HG03097 (cell line): ENCODE results near the gene ADRA1B.

Source experiments
- ATAC-seq: cut with Tn5 transposase; IDR thresholded peaks from one replicate; pipeline ENCODE4 v1.9.1; 2021; ENCODE audit not compliant: unreplicated experiment, low FRiP score

Gene ADRA1B

DNA sequence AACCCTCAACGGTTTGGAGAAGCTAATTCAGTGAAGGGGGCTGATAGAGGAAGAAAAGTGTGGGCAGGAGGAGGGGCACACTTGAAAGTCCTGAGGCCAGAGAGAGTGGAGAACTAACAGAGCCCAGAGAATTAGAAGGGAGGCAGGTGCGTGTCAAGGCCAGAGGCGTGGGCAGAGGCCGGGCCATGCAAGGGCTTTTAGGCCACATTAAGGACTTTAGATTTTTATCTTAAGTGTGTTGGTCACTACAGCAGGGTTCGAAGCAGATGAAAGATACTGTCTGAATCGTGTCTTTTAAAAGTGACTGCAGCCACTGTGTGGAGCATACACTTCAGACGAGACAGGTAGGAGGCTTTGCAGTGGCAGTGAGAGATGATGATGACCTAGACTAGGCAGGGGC lies 6.7 kb downstream of the ADRA1B start:
- no peak for ATAC-seq

DNA sequence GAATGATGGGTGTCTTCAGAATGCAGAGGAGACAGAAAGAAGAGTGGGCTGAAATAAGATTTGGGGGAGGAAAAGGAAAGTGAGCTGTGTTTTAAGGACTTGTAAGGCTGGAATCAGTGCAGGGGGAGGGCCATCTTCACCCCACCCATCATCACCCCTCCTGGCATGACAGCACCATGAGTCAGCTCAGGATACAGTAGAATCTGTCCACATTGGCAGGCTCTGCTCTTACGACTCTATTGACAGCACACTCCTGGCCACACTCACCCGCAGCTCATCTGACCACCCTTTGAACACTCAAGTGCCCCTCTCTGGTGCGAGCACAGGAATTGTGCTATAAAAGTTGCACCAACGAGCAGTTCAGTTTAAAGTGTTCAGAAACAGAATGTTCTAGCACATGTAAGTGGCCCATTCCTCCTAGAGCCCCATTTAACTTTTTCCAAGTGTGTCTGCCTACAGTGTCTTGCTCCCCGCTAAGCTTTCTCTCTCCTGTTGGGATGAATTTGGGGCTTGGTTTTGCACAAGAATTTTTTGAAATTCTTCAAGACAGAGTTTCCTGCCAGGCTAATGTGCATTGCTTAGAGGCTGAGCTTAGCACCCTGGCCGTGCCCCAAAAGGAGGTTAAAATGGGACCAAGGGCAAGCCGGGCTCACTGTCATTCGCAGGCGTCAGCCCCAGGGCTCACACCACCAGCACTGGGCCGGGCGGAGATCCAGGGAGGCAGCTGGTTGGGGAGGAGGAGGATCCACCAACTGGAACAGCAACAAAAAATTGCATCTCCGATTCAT lies 12.0 kb downstream of the ADRA1B start:
- no peak for ATAC-seq

DNA sequence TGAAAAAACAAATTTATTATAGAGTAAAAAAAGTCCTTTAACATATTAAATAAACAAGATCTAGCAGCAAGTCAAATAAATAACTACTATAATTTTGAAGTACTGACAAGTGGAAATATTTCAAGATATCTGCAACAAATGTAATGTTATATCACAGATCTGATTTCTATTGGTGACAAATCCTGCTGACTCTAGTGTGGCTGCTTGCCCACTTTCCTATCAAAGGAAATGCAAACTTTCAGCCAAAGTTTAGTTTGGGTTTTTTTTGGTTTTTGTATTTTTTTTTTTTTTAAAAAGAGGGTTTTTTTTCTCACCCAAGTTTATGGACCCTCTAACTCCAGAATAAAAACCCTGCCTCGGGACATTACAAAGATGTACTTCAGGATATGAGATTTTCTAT lies 12.9 kb downstream of the ADRA1B start:
- no peak for ATAC-seq

DNA sequence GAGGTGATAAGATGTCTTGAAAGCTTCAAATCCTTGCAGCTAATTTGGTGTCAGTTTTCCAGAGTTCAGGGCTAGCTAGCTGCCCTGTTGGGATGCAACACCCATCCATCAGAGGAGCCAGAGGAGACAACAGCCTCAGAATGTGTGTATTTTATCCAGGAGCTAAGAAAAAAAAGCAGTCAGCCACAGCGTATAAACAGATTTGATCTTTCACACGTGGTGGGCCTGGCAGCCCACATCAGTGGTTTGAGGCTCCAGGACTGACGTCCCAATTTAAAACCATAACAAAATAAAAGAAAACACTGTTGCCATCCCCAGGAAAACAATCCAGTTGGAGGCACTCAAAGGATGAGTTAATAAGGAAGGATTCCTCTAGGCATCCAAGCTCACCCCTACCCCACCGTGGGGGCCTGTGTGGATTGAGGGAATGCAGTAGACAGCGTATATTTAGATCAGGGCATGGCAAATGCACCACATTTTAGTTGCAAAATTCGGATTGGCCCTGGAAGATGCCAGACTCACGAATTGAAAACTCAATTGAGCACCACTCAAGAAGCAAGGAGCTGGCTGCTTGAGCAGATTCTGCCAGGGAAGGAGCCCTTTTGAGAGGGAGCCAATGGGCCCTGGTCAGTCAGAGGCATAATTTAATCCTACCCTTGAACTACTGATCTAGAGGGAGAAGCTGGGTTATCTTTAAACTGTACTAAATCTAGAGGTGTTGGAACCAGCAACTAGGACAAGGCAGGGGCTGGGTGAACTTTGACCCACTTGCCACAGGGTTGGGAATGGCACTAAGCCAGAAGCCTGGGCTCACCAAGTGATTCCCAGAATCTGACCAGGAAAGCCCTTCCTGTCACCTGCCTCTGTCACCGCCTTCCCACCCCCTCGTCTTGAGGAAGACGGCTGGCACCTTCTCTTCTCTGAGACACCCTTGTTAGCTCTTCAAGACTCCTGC lies 17.5 kb downstream of the ADRA1B start:
- ATAC-seq = no peak

DNA sequence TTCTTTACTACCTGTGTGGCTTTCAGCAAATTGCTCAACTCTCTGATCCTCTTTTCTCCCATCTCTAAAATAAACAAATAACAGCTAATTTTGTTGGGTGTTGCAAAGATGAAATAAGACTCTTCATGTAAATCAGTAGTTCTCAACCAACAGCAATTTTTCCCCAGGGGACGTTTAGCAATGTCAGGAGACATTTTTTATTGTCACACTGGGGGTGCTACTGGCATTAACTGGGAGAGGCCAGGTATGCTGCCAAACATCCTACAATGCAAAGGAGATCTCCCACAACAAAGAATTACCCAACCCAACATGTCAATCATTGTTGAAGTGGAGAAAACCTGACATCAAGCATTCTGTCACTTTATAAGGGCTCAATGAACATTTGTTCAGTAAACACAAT lies 19.7 kb downstream of the ADRA1B start:
- ATAC-seq = no peak

DNA sequence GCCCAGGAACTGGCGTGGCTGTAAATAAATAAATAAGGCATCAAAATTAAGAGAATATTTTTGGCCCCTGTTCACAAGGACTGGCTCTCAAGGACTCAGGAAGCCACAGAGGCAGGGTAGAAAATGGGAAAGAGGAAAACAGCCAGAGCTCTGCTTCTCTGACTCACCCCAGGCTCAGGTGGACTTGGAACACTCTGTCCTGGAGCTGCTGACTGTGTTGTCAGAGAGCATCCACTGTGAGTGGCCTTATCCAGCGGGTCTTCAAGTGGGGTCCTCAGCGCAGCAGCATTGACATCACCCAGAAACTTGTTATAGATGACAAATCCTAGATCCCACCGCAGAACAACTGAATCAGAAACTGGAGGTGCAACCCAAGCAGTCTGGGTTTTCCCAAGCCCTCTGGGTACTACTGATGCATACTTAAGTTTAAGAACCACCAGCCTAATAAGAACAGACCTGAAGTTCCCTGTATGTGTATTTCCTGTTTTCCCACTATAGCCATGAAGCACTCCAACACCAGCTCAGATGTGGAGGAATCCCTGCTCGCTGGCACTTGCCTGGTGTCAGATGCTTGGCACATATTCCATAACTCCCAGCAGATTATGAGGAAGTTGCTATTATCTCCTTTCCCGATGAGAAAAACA lies 20.5 kb downstream of the ADRA1B start:
- ATAC-seq = no peak

DNA sequence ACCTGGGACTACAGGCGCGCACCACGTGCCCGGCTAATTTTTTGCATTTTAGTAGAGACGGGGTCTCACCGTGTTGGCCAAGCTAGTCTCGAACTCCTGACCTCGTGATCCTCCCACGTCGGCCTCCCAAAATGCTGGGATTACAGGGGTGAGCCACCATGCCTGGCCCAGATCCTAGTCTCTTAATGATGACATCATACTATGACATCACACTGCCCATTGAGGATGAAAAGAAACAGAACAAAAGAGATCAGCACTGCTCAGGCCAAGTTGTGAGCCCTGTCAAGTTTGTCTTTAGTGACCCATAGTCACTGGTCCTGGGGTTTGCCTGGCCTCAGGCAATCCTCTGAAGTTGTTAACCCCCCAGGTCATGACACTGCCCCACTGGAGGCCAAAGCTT lies 21.3 kb downstream of the ADRA1B start:
- no peak for ATAC-seq

DNA sequence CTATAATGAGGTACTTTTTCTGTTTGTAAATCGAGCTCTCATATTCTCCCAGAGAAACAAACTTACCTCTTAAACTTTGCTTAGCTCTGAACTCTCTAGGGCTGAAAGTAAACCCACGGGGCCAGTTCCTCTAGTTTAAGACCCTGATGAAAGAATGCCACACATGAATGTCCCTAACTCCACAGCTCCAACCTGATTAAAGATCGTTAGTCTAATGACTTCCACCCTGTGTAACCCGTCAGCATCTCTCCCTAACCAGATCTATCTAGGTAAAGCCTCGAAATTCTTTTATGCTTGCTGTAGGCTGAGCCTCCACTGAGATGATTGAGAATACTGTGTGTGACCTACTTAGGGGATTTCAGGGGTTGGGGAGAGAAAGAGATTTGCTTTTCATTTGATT lies 27.0 kb downstream of the ADRA1B start:
- no peak for ATAC-seq

DNA sequence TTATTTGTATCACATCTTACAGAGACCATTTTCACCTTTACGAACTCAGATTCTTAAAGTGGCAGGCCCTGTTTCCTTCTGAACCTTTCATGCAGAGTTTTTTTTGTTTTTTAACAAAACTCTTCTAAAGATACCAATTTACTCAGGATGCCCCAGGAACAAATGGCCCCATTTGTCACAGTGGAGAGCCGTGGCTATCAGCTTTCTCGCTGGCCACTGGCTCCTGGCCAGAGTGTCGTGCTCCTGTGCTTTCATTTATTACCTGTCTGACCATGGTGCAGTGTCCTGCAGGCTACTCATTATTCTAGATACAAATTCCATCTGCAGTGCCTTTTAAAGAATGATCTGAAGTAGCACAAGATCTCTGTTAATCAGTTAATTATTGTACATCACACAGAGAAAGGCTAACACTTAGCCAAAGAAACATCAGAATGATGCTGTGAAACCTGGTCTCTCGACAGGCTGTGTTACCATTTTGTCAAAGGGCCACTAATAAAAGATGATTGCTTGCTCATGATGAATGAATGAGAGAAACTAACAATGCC lies 27.8 kb downstream of the ADRA1B start:
- ATAC-seq = no peak

DNA sequence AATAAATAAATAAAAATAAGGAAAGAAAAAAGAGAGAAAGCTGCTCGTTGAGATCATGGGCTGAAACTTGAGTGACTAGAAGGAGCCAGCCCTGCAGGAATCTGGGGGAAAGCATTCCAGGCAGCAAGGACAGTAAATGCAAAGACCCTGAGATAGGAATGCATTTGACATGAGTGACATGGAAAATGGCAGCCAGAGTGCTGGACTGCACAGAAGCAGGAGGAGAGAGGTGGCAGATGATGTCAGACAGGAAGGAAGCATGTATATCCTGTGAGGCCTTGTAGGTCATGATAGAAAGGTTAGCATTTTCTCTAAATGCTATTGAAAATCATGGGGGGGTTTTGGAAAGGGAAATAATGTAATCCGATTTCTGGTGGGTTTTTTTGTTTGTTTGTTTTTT lies 29.1 kb downstream of the ADRA1B start:
- no peak for ATAC-seq

DNA sequence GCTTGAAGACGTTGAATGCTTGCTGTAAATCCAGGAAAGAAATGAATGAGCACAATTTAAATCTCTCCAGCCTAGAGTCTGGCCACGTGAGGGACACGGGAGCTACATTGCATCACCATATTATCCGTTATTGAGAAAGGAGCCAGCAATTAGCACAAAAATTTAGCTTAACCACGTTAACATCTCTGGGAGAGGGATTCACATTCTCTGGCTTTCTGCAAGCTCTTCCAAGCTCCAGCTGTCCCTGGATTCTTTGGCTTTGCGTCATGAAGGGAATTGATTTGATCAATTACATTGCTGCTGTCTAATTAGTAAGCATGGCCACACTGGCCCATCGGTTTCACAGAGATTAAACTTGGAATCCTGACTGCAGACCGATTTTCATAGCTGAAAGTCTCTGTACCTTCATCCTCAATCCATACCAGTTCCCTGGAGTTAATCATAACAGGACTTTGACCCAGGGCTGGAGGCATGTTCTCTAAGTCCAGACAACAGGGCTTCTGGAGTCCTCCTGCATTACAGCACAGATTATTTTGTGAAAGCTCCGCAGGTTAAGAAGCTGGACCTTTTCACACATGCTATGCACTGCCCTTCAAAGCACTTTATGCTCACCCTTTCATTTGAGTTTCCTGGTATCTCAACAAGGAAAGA lies 31.6 kb downstream of the ADRA1B start:
- no peak for ATAC-seq

DNA sequence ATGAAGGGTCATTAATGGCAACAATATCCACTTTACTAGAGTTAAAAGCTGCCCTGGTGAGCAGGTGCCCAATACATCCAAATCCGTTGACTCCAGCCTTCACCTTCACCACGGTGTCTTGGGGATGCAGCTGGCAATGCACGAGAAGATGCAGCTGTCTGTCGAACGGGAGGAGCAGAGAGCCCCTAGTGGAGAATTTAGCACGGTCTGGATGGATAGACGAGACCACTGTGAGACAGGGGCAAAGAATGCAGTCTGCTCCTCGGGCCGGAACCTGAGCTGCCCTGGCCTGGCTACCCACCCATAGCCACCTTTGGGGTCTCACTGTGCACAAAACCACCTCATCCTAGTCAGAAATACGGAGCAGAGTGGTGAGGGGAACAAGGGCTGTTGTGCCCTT lies 35.1 kb downstream of the ADRA1B start:
- ATAC-seq = no peak

DNA sequence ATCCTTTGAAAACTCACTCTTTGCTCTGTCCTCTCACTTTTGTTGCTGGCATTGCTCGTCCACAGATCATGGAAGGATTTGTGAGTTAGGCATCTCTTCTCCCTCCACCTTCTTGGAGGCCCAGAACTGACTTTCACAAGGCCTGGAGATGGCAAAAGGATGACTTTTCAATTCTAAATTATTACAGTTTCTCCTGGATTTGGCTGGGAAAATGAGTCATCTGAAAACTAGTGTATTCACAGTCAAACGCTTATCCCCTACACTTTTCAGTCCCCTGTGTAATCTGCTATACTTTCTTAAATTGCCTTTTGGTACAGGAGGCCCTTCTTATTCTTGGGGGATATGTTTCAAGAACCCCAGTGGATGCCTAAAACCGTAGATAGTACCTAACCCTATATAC lies 35.6 kb downstream of the ADRA1B start:
- no peak for ATAC-seq

DNA sequence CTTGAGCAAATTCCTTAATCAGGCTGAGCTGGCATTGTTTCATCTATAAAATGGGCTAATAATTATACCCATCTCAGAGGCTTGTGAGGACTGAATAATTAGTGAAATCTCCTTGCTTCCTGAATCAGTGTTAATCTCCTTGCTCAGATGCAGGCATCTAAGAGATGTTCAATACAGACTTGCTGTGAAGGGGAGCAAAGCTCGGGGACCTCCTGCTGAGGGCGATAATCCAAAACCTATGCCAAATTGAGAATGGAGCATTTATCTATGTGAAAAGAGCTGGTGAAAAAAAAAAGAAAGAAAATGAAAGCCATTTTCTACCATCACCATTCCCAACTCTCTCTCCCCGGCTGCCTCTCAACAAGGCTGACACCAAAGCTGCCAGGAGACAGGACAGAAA lies 37.3 kb downstream of the ADRA1B start:
- no peak for ATAC-seq

DNA sequence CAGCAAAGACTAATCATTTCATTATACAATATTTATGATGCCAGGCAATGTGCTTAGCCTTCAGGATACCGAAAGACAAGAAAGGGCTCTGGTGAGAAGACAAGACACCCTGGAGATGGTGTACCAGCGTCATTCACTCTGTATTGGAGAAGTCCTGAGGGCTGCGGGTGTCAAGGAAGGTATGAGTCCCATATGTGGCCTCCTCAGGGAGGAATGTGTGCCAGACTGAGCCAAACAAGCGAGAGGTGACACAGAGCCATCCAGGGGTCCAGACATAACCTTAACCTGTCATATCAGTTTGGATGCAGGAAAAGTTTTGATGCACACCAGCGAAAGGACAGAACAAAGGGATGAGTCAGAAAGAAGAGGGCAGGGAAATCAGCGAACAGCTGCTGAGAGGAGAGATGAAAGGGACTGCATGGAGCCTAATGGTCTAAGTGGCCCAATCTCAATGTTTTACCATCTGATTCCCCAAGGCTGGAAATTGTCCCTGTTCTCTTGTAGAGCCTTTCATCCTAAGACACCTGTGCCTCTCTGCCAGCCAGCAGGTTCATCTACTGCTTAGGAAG lies 38.9 kb downstream of the ADRA1B start:
- ATAC-seq = no peak

DNA sequence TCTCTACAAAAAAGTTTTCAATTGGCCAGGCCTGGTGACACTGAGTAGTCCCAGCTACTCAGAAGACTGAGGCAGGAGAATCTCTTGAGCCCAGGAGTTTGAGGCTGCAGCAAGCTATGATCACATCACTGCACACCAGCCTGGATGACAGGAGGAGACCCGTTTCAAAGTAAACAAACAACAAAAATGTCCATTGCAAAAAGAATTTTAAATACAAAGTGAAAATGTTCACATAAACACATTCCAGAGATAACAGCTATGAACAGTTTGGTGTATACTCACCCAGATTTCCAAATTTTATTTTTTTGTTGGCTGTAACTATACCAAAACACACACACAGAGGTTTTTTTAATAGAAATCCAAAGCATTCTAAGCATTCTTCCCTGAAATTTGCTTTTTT lies 39.8 kb downstream of the ADRA1B start:
- ATAC-seq = no peak

DNA sequence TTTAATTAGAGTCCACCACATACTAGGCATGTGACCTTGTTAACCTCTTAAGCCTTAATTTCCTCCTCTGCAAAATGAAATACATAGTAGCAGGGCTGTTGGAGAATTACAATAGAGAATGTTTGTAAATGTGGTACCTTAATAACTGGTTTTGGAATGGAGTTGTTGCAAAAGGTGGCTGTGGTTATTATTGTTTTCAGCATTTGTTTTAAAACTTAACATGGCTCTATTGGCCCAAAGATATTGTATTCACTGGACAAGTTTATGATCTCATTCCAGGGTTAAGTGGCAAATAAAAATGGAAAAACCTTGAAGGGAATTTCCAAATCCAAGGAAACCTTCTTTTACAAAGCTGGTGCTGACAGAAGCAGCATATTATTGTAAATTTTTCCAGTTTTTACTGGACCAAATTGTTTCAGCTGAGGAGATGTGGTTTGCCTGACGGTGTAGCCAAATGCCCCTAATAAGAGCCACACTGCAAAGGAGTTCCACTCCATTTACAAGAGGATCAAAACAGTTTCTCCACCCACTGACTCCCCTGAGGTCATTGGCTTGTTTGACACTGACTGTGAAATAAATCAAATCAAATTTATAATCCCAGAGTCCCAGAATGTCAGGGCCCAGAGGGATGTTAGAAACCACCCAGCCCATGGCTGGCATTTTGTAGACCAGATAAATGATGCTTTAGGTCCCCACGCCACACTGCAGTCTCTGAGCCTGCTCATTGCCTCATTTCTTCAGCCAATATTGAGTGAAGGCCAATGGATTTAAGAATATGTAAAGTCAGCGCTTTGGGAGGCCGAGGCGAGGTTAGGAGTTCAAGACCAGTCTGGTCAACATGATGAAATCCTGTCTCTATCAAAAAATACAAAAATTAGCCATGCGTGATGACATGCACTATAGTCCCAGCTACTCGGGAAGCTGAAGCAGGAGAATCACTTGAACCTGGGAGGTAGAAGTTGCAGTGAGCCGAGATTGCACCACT lies 45.2 kb downstream of the ADRA1B start:
- no peak for ATAC-seq

DNA sequence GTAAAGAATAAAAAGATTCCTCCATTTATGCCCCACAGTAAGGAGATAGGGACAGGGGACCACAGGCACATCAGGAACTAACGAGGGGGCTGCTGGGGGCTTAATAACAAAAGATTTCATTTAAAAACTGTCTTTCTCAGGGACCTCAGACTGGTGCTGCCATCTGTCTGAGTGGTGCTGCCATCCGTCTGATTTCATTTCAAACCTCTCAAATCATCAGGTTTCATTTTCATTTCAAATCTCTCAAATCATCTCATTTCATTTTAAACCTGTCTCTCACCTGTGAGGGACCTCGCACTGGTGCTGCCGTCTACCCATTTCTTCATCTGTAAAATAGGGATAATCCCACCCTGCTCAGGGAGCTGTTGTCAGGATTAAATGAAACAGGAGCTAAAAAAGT lies 45.9 kb downstream of the ADRA1B start:
- ATAC-seq = no peak

DNA sequence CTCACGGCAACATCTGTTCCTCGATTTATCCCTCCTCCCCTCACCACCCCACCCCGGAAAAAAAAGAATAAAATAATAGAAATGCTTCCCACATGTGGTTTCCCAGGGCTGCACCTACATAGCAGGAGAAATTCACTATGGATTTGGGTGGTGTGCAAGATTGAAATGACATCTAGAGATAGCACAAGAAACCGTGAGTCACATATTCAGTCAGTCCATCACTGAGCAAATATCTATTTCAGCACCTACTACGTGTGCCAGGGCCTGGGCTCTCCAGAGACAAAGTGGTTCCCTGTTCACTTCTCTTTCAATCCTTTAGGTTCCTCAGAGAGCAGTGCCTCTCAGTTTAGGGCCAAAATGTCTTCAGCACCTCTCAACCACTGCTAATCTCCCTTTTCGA lies 47.7 kb downstream of the ADRA1B start:
- ATAC-seq = no peak
